GM18517 (cell line): Measurements from ENCODE around the gene RNF144A.

ENCODE experiments used
- ATAC-seq: cut with Tn5 transposase; IDR thresholded peaks from one replicate; pipeline ENCODE4 v1.9.1; 2021; ENCODE audit warnings: mild to moderate bottlenecking, moderate library complexity; ENCODE audit not compliant: unreplicated experiment

The RNF144A gene

GRCh38 chr2:6968319-6969100, 51.3 kb downstream of the RNF144A start:
- ATAC-seq = no peak

GRCh38 chr2:6970551-6970950, 53.3 kb downstream of the RNF144A start:
- no peak for ATAC-seq

GRCh38 chr2:6970976-6971480, 53.8 kb downstream of the RNF144A start:
- no peak for ATAC-seq

DNA sequence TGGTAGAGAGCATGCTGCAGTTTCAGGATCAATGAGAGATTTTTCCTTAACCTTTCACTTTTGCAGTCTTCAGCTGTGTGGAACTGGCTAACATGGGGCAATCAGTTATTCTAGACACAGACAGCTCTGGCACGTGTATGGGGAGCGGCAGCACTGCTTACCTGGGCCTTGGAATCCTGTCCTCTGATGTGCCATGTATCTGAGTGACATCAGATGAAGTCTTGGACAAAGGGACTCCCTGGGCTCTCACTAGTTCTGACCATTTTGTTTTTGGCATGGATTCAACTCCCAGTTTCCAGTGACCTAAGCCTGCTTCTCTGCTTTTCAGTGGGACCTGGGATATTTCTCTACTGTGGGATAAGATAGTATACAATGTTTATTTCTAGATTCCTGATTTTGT, 54.3 kb downstream of the RNF144A start:
- ATAC-seq = no peak

DNA sequence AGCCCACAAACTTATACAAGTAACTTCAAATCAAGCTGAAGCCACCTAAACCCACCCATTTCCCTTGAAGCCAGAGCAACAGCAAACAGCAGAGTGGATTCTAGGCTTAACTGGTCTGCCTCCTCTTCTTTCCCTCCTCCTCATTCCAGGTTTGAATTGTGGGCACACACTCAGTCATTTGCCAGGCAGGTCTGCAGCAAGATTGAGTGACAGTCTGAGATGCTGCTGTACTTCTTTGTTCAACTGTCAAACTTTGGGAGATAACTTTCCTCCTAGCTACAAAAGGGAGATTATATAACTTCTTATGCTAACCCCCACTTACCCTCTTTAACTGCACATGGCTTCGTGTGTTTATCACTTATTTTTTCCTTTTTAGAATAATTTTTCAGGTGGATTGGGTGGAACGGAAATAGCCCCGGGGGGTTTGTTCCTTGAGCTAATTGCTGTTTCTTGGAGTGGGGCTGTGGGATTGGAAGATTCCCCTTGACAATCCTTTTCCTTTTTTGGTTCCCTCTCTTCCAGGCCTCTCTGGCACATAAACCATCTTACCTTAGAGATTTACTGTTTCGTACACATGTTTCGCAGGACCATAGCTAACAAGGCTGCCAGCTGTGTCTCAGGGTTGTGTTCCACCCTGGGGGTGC, 55.0 kb downstream of the RNF144A start:
- ATAC-seq = no peak

DNA sequence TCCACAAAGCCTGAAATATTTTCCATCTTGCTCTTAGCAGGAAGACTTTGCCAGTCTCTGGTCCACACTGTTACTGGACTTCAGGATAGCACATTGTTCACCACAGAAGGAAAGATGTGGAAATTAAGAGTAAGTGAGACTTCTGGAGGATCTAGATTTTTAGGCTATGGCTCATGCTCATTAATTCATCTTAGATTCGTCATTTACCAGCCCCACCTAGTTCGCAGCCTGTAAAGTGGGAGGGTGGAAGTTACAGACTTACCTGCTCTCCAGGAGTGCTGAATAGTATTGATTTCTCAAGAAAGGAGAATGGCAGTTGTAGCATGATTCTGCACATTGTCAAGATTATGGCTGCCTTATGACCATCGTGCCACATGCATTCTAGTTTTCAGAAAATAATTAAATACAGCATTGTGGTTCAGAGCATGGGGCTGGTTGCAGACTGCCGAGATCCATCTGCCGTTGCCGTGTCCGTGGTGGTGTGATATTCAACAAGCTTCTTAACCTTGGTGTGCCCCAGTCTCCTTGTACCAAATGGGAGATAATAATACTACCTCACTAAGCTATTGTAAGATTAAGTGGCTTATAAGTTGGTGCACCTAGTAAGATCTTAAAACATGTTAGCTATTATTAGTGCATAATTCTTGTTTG, 56.8 kb downstream of the RNF144A start:
- ATAC-seq = no peak

- ATAC-seq = no peak
Measured at GRCh38 chr2:6975988-6976387, 58.8 kb downstream of the RNF144A start.

- ATAC-seq = no peak
Measured at GRCh38 chr2:6977113-6977741, 60.0 kb downstream of the RNF144A start.

GRCh38 chr2:6977786-6978185, 60.6 kb downstream of the RNF144A start:
- no peak for ATAC-seq

DNA sequence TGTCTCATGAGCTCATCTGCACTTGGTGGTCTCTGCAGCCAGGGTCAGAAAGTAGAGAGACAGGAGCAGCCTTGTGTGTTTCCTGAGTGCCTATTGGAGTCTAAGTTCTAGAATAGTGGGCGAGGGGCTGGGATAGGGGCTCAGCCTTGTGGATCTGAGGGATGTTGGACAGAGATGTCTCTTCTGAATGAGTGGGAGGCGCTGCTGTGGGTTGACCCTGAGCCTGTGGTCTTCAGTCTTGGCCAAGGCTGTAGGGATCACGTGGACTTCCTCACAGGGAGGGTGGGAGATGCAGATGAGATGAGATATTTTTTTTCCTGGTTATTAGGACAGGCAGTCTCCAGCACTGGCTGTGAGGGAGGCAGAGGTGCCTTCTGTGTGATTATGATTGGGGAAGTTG, 61.8 kb downstream of the RNF144A start:
- no peak for ATAC-seq

DNA sequence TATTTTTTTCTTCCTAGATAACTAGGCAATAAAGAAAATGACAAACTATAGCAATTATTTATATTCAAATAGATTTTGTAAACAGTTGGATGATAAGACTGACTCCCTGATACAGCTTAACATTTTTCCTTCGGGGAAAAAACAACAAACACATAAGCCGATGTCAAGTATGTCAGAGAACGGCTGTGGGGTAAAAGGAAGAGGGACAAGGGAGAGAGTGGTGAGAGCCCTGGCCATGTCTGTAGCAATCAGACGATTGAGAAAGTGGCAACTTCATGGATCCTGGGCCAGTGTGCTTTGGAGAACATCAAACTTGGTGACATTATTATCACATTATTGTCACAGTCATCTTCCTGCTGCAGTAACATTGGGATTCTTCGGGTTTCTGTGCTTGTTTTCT, 65.2 kb downstream of the RNF144A start:
- no peak for ATAC-seq

GRCh38 chr2:6982934-6983589, 65.8 kb downstream of the RNF144A start:
- no peak for ATAC-seq

DNA sequence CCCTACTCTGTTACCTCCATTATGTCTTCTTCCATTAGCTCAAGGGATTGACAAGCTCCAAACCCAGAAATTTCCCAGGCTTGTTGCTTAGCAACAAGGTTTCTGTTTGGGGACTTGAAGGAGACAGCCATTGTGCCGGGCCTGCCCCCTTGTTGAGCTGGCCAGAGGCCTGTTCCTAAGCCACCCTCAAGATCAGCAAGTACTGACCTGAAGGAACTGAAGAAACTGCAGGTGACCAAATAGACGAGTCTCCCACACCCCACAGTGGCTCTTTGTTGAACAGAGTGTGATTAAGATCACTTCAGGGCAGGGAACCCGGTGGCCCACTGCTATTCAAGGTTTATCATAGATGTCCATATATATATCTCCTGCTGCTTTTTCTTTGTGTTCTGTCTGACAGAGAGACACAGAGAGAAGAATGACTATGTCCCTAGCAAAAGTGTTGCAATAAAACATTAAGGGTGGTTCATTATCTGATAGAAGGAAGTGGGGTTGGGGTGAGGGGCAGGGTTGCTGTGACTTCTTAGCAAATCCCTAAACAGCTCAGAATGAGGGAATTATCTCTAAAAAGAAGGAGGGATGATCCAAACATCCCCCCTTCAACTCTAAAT, 69.2 kb downstream of the RNF144A start:
- ATAC-seq = no peak

DNA sequence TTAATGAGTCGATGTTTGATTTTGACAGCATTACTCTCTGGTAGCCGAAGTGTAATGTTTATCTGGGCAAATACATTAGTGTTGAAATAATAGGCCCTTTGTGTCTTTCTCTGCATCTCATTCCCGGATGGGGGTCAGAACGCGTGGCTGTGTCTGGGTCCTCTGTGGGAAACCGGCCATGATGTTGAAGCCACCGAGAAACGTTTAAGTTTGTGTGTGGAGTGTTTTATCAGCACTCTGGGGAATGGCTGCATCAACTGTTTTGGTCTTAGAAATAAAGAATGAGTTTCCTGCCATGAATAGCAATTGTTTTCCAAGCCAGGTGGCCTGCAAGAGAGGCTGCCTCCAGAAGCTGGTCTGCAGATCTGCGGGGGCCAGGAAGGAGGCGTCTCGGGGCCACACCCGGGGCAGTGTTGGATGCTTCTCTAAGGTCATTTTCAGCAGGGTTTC, 69.7 kb downstream of the RNF144A start:
- no peak for ATAC-seq

GRCh38 chr2:6990871-6991270, 73.7 kb downstream of the RNF144A start:
- ATAC-seq = no peak

GRCh38 chr2:6992794-6993228, 75.6 kb downstream of the RNF144A start:
- ATAC-seq = no peak

- ATAC-seq = no peak
Measured at GRCh38 chr2:6993229-6993640, 76.0 kb downstream of the RNF144A start.

- ATAC-seq = no peak
Measured at GRCh38 chr2:6993936-6994335, 76.7 kb downstream of the RNF144A start.

GRCh38 chr2:6994536-6995128, 77.4 kb downstream of the RNF144A start:
- ATAC-seq = no peak
